GM12875 (cell line): ENCODE data around the gene SERGEF.

Experiments used
- H3K4me3 ChIP-seq: one replicate; pipeline ENCODE4 v1.5.1; 2011; ENCODE audit warnings: low read depth, low read length, control low read depth
- TF ChIP-seq, protein P1 (sequence below): IDR thresholded peaks from 2 replicates; pipeline ENCODE4 v1.5.1; 2011; ENCODE audit warnings: low read depth, mild to moderate bottlenecking, control low read depth, inconsistent platforms, low read length, moderate library complexity, borderline replicate concordance; ENCODE audit not compliant: insufficient read depth

The SERGEF gene

DNA sequence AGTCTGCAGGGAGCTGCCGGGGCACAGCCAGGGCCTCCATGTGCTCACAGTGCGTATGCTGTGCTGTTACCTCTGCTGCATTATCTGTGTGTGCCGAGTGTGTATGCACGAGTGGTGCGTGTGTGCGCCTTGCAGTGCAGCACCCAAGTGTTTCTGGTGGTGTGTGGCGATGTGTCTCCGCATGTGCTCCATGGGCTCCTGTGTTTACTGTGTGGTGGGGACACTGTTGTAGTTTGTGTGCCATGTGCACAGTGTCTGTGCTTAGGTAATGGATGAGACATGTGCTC lies 246.8 kb downstream of the SERGEF start:
- TF ChIP-seq, protein P1, sequence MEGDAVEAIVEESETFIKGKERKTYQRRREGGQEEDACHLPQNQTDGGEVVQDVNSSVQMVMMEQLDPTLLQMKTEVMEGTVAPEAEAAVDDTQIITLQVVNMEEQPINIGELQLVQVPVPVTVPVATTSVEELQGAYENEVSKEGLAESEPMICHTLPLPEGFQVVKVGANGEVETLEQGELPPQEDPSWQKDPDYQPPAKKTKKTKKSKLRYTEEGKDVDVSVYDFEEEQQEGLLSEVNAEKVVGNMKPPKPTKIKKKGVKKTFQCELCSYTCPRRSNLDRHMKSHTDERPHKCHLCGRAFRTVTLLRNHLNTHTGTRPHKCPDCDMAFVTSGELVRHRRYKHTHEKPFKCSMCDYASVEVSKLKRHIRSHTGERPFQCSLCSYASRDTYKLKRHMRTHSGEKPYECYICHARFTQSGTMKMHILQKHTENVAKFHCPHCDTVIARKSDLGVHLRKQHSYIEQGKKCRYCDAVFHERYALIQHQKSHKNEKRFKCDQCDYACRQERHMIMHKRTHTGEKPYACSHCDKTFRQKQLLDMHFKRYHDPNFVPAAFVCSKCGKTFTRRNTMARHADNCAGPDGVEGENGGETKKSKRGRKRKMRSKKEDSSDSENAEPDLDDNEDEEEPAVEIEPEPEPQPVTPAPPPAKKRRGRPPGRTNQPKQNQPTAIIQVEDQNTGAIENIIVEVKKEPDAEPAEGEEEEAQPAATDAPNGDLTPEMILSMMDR, result no peak
- no peak overlapping the region for H3K4me3 ChIP-seq

GRCh38 chr11:17765356-17766072 lies 247.3 kb downstream of the SERGEF start:
- TF ChIP-seq, protein P1, result no peak
- H3K4me3 ChIP-seq, result no peak overlapping the region

DNA sequence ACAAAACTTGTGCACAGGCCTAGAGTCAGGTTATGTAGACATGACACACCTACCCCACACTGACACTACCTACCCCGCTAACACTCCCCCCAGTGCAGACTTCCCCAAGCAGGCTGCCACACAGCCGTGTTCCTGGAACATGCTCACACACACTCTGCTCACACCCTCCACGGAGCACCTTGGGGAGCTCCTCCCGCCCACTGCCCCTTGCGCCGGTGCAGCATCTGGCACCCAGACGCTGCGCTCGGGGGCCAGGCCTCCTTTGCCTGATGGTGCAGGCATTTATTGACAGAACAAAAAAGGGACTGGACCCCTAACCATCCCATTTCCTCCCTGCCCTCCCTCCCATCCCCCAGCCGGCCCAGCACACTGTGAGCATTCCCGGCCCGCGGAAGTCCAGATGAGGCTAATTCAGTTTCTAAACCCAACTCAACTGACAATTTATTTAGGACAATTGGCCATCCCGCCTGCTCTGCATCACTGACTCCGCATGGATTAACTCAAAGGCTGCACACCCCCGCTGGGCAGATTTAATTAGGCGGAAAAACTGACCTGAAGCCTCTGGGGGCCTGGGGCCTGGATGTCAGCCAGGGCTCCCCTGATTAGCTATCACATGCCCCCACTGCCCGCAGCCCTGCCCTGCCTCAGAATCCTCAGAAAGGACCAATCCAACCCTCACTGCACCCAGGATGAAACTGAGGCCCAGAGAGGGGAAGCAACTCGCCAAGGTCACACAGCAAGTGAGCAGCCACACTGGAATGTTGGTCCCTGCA lies 248.2 kb downstream of the SERGEF start:
- TF ChIP-seq, protein P1, result no peak

GRCh38 chr11:17763703-17764102 lies 249.1 kb downstream of the SERGEF start:
- no peak overlapping the region for H3K4me3 ChIP-seq
- TF ChIP-seq, protein P1, result no peak

More for the DNA sequence above, 248.2 kb downstream of the SERGEF start:
- H3K4me3 ChIP-seq, result no peak overlapping the region

DNA sequence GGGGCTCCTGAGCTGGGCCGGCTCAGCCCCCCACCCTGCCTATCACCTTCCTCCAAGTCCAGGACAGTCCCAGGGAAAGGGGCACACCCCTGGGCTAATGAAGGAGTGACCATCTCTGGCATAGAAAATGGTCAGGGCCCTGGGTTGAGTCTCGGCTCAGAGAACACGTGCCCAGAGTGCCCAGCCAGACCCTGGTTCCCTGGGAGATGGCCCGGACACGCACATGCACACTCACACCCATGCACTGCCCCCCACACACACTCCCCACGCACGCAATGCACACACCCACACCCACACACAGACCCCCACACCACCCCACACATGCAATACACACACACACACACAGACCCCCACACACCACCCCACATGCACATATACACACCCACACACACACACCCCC lies 249.6 kb downstream of the SERGEF start:
- TF ChIP-seq, protein P1, result no peak
- no peak overlapping the region for H3K4me3 ChIP-seq

GRCh38 chr11:17762309-17762974 lies 250.4 kb downstream of the SERGEF start:
- no peak overlapping the region for H3K4me3 ChIP-seq
- TF ChIP-seq, protein P1, result no peak
